A673 (cell line): ENCODE data around the gene ZNF718. TPM values are rescaled to one million over a fixed set of nuclear protein-coding genes. Genes with fewer than 3 reads are reported as not detected.

ENCODE experiments used
- BruUV-seq: library from RNA; stranded (reverse); fragments of 400-500 nt; replicated peaks from 2 replicates; lab custom pipeline; 2021; lab: Mats Ljungman, UMichigan
- CTCF ChIA-PET: fragments of 300-600 bp; sonication (Branson Sonifier 250); formaldehyde crosslinking; loops from one replicate; lab custom pipeline; 2022; ENCODE audit warnings: antibody characterized with exemption; lab: Charles Lee
- POLR2A ChIA-PET: fragments of 300-600 bp; sonication (Branson Sonifier 250); formaldehyde crosslinking; loops from one replicate; lab custom pipeline; 2022; ENCODE audit warnings: antibody characterized with exemption; ENCODE audit not compliant: low non-redundant PET; lab: Charles Lee
- DNase-seq: peaks from one replicate; pipeline ENCODE4 v3.0.0-alpha.2; 2015; ENCODE audit warnings: low spot score
- H3K27ac ChIP-seq: fragments of 200-600 bp; sonication (generic); 2 replicates; pipeline ENCODE4 v1.5.1; 2016; ENCODE audit warnings: mixed run types, low read depth, mild to moderate bottlenecking, mixed read lengths, antibody characterized with exemption, low read length; ENCODE audit not compliant: poor library complexity, severe bottlenecking
- H3K27me3 ChIP-seq: fragments of 200-600 bp; sonication (generic); replicated peaks from 2 replicates; pipeline ENCODE4 v1.6.1; 2017; ENCODE audit warnings: mixed run types, low read depth, mild to moderate bottlenecking, mixed read lengths, antibody characterized with exemption, low read length; ENCODE audit not compliant: insufficient read depth, poor library complexity
- H3K36me3 ChIP-seq: fragments of 200-600 bp; sonication (generic); 2 replicates; pipeline ENCODE4 v1.6.1; 2016; ENCODE audit warnings: mixed run types, mild to moderate bottlenecking, mixed read lengths, antibody characterized with exemption, low read length; ENCODE audit not compliant: insufficient read depth, poor library complexity, severe bottlenecking
- H3K4me1 ChIP-seq: fragments of 200-600 bp; sonication (generic); 2 replicates; pipeline ENCODE4 v1.6.1; 2017; ENCODE audit warnings: mixed run types, mild to moderate bottlenecking, mixed read lengths, antibody characterized with exemption, low read length; ENCODE audit not compliant: insufficient read depth, poor library complexity, severe bottlenecking
- H3K4me3 ChIP-seq: fragments of 200-600 bp; sonication (generic); 2 replicates; pipeline ENCODE4 v1.5.1; 2016; ENCODE audit warnings: low read depth, mixed run types, mild to moderate bottlenecking, mixed read lengths, low read length; ENCODE audit not compliant: poor library complexity, severe bottlenecking
- H3K9me3 ChIP-seq: fragments of 200-600 bp; sonication (generic); 2 replicates; pipeline ENCODE4 v1.6.1; 2016; ENCODE audit warnings: mixed run types, low read depth, mild to moderate bottlenecking, mixed read lengths, antibody characterized with exemption, low read length; ENCODE audit not compliant: poor library complexity, severe bottlenecking
- EZH2 ChIP-seq: fragments of 200-600 bp; sonication (generic); IDR thresholded peaks from 2 replicates; pipeline ENCODE4 v1.6.1; 2017; ENCODE audit warnings: borderline replicate concordance, low read depth, mild to moderate bottlenecking, mixed read lengths, antibody characterized with exemption, low read length; ENCODE audit not compliant: poor library complexity, severe bottlenecking
- intact Hi-C: fragments of 100-400 bp; cut with micrococcal nuclease; formaldehyde crosslinking; loops from one replicate; pipeline ENCODE4 v1.10.0; 2022; ENCODE audit not compliant: unreplicated experiment
- total RNA-seq: library from RNA; stranded (reverse); gene quantifications from 2 replicates; pipeline ENCODE4 v1.2.3, GENCODE V29; 2021
- TF ChIP-seq, protein P1 (sequence below): fragments of 300-800, 200-600 bp; sonication (generic); conservative IDR thresholded peaks from 2 replicates; pipeline ENCODE4 v1.5.1; 2017; ENCODE audit warnings: low read depth, mild to moderate bottlenecking, antibody characterized with exemption, low read length, moderate library complexity, mixed read lengths

Gene ZNF718
- total RNA-seq, 1 experiment from 2014 or later = 9.2 TPM

GRCh38 chr4:98386-98785 is 25.9 kb upstream of the ZNF718 start:
- no peaks in the 10 kb centered on the region for H3K27me3 ChIP-seq
- H3K27ac ChIP-seq = no peak overlapping the region
- ChIA-PET POLR2A (no interaction called here), CTCF (no interaction called here)
- TF ChIP-seq, protein P1, sequence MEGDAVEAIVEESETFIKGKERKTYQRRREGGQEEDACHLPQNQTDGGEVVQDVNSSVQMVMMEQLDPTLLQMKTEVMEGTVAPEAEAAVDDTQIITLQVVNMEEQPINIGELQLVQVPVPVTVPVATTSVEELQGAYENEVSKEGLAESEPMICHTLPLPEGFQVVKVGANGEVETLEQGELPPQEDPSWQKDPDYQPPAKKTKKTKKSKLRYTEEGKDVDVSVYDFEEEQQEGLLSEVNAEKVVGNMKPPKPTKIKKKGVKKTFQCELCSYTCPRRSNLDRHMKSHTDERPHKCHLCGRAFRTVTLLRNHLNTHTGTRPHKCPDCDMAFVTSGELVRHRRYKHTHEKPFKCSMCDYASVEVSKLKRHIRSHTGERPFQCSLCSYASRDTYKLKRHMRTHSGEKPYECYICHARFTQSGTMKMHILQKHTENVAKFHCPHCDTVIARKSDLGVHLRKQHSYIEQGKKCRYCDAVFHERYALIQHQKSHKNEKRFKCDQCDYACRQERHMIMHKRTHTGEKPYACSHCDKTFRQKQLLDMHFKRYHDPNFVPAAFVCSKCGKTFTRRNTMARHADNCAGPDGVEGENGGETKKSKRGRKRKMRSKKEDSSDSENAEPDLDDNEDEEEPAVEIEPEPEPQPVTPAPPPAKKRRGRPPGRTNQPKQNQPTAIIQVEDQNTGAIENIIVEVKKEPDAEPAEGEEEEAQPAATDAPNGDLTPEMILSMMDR = no peak
- no peak for TF ChIP-seq EZH2
- no peaks in the 10 kb centered on the region for H3K4me1 ChIP-seq
- BruUV-seq = no TSS peak
- H3K36me3 ChIP-seq = no peaks in the 10 kb centered on the region
- H3K4me3 ChIP-seq = no peak overlapping the region
- intact Hi-C loops = no loop called here
- no peak for DNase-seq
- peaks cover 61% of the 10 kb centered on the region for H3K9me3 ChIP-seq

DNA sequence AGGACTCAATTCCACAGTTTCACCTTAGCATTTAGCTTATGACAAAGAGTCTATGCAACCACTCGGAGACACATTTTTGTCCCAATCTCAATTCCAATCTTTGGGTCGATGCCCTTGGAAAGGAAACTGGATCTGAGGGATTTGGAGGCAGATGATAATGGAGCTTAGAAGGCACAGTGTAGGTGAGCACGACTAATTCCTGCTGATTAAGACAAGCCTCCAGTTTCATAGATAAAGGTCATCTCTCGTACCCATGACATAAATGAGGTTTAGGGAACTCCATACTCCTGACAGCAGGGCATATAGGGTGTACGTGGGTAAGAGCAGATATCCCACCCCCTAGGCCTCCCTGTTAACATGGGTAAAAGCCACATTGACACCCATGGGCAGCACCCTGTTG is 24.4 kb upstream of the ZNF718 start:
- TF ChIP-seq EZH2 = no peak
- TF ChIP-seq, protein P1 = no peak
- no peak for DNase-seq
- POLR2A ChIA-PET = no interaction called here
- intact Hi-C loops = no loop called here
- Histone ChIP-seq H3K4me3 (no peak overlapping the region), H3K9me3 (peaks cover 46% of the 10 kb centered on the region), H3K27ac (no peak overlapping the region), H3K36me3 (no peaks in the 10 kb centered on the region), H3K27me3 (no peaks in the 10 kb centered on the region), H3K4me1 (no peaks in the 10 kb centered on the region)
- CTCF ChIA-PET = no interaction called here
- BruUV-seq = no TSS peak

- Histone ChIP-seq H3K27me3 (peaks cover 17% of the 10 kb centered on the region), H3K9me3 (peaks cover 42% of the 10 kb centered on the region), H3K4me1 (no peaks in the 10 kb centered on the region), H3K4me3 (no peak overlapping the region), H3K27ac (no peak overlapping the region), H3K36me3 (no peaks in the 10 kb centered on the region)
- intact Hi-C loops = no loop called here
- TF ChIP-seq EZH2 = no peak
- TF ChIP-seq, protein P1 = no peak
- POLR2A ChIA-PET = no interaction called here
- DNase-seq = no peak
- CTCF ChIA-PET = no interaction called here
- BruUV-seq = no TSS peak
Observed at GRCh38 chr4:107083-107443, 17.2 kb upstream of the ZNF718 start.
